IMR-90 (cell line): Measurements from ENCODE around the gene UNK. TPM values are rescaled to one million over a fixed set of nuclear protein-coding genes. Genes with fewer than 3 reads are reported as not detected.

ENCODE experiments used
- ATAC-seq: fragments of 200-7000 bp; cut with Tn5 transposase; 2 replicates; pipeline ENCODE4 v1.9.1; 2020; ENCODE audit warnings: low read depth, mild to moderate bottlenecking, moderate library complexity
- BruUV-seq: library from RNA; stranded (reverse); fragments of 400-500 nt; replicated peaks from 2 replicates; lab custom pipeline; 2021; lab: Mats Ljungman, UMichigan
- CTCF ChIA-PET: fragments of 300-600 bp; formaldehyde crosslinking; extraction: SDS; loops from one replicate; lab custom pipeline; 2021; ENCODE audit warnings: antibody characterized with exemption; lab: Yijun Ruan, JAX
- POLR2A ChIA-PET: fragments of 300-600 bp; sonication (Branson Sonifier 250); formaldehyde crosslinking; loops from one replicate; lab custom pipeline; 2022; ENCODE audit warnings: antibody characterized with exemption; ENCODE audit not compliant: unreplicated experiment; lab: Charles Lee
- DNase-seq: peaks from one replicate; pipeline ENCODE4 v3.0.0; 2013
- H2AFZ ChIP-seq: replicated peaks from 2 replicates; pipeline ENCODE3; 2013; ENCODE audit warnings: low read length, mild to moderate bottlenecking; ENCODE audit not compliant: poor library complexity
- H2AK5ac ChIP-seq: 2 replicates; pipeline ENCODE4 v1.6.1; 2013; ENCODE audit warnings: low read depth, low read length, inconsistent platforms
- H2AK9ac ChIP-seq: replicated peaks from 2 replicates; pipeline ENCODE3; 2013; ENCODE audit warnings: mild to moderate bottlenecking, low read depth, low read length, moderate library complexity; ENCODE audit not compliant: poor library complexity
- H2BK120ac ChIP-seq: 2 replicates; pipeline ENCODE4 v1.6.1; 2013; ENCODE audit warnings: low read depth, low read length, inconsistent platforms
- H2BK15ac ChIP-seq: 3 replicates; pipeline ENCODE4 v1.6.1; 2013; ENCODE audit warnings: low read depth, low read length, inconsistent platforms
- H2BK20ac ChIP-seq: 2 replicates; pipeline ENCODE4 v1.6.1; 2013; ENCODE audit warnings: low read depth, mild to moderate bottlenecking, inconsistent platforms, low read length, moderate library complexity
- H2BK5ac ChIP-seq: 2 replicates; pipeline ENCODE4 v1.6.1; 2013; ENCODE audit warnings: mild to moderate bottlenecking, low read depth, low read length, inconsistent platforms; ENCODE audit not compliant: poor library complexity, severe bottlenecking
- H3K14ac ChIP-seq: replicated peaks from 2 replicates; pipeline ENCODE4 v1.6.1; 2013; ENCODE audit warnings: low read depth, low read length, inconsistent platforms
- H3K18ac ChIP-seq: 2 replicates; pipeline ENCODE4 v1.6.1; 2013; ENCODE audit warnings: low read depth, low read length, control low read depth
- H3K23ac ChIP-seq: 2 replicates; pipeline ENCODE4 v1.6.1; 2013; ENCODE audit warnings: low read depth, low read length, inconsistent platforms
- H3K27ac ChIP-seq: 2 replicates; pipeline ENCODE4 v1.5.1; 2013; ENCODE audit warnings: mild to moderate bottlenecking, control low read depth, low read length; ENCODE audit not compliant: insufficient read depth
- H3K27me3 ChIP-seq: 2 replicates; pipeline ENCODE4 v1.6.1; 2013; ENCODE audit warnings: low read length; ENCODE audit not compliant: control insufficient read depth, insufficient read depth
- H3K36me3 ChIP-seq: 2 replicates; pipeline ENCODE4 v1.6.1; 2013; ENCODE audit warnings: low read length, mixed read lengths; ENCODE audit not compliant: control insufficient read depth, insufficient read depth
- H3K4ac ChIP-seq: 2 replicates; pipeline ENCODE4 v1.6.1; 2013; ENCODE audit warnings: low read depth, low read length, inconsistent platforms
- H3K4me1 ChIP-seq: 2 replicates; pipeline ENCODE4 v1.6.1; 2013; ENCODE audit warnings: low read length, mixed read lengths; ENCODE audit not compliant: control insufficient read depth, insufficient read depth
- H3K4me2 ChIP-seq: 2 replicates; pipeline ENCODE4 v1.6.1; 2013; ENCODE audit warnings: low read depth, mild to moderate bottlenecking, control low read depth, low read length, moderate library complexity
- H3K4me3 ChIP-seq: 2 replicates; pipeline ENCODE4 v1.5.1; 2013; ENCODE audit warnings: low read depth, mild to moderate bottlenecking, control low read depth, low read length, moderate library complexity; ENCODE audit not compliant: insufficient read depth
- H3K56ac ChIP-seq: 2 replicates; pipeline ENCODE4 v1.6.1; 2013; ENCODE audit warnings: low read length, inconsistent platforms; ENCODE audit not compliant: insufficient read depth; ENCODE audit errors: extremely low read depth
- H3K79me1 ChIP-seq, 2 experiments: 2 replicates each; pipeline ENCODE4 v1.6.1; 2013; ENCODE audit warnings: low read length in 2 of 2, inconsistent platforms in 1 of 2, low read depth in 1 of 2
- H3K9ac ChIP-seq: 2 replicates; pipeline ENCODE4 v1.6.1; 2013; ENCODE audit warnings: low read depth, low read length, control low read depth
- H3K9me1 ChIP-seq: 2 replicates; pipeline ENCODE4 v1.6.1; 2013; ENCODE audit warnings: low read length, inconsistent platforms; ENCODE audit not compliant: insufficient read depth
- H3K9me3 ChIP-seq: 2 replicates; pipeline ENCODE4 v1.6.1; 2013; ENCODE audit warnings: low read length; ENCODE audit not compliant: control insufficient read depth, insufficient read depth
- H4K20me1 ChIP-seq: 2 replicates; pipeline ENCODE4 v1.6.1; 2013; ENCODE audit warnings: low read length, inconsistent platforms; ENCODE audit not compliant: insufficient read depth
- H4K5ac ChIP-seq: 2 replicates; pipeline ENCODE4 v1.6.1; 2013; ENCODE audit warnings: mild to moderate bottlenecking, low read depth, low read length, control low read depth
- H4K8ac ChIP-seq, 2 experiments: 2 replicates each; pipeline ENCODE4 v1.6.1; 2013; ENCODE audit warnings: low read depth in 2 of 2, low read length in 2 of 2, control low read depth in 1 of 2, inconsistent platforms in 1 of 2
- H4K91ac ChIP-seq: 2 replicates; pipeline ENCODE4 v1.6.1; 2013; ENCODE audit warnings: low read depth, low read length, inconsistent platforms; ENCODE audit not compliant: insufficient read depth
- MAFK ChIP-seq: IDR thresholded peaks from 2 replicates; pipeline ENCODE4 v1.6.1; 2012; ENCODE audit warnings: low read depth, low read length, improper control_type of control experiment
- MAZ ChIP-seq: IDR thresholded peaks from 2 replicates; pipeline ENCODE4 v1.6.1; 2012; ENCODE audit warnings: low read depth, mild to moderate bottlenecking, low read length, improper control_type of control experiment, moderate library complexity, borderline replicate concordance
- WGBS, 2 experiments: methylation state at CpG; one replicate each; pipeline versions ENCODE4 v1.1.5 to v1.1.7; 2013; ENCODE audit warnings: missing lambda C conversion rate in 2 of 2; ENCODE audit not compliant: insufficient read length in 1 of 2; ENCODE audit errors: extremely low coverage in 2 of 2; 5-methylcytosine and 5-hydroxymethylcytosine counted together
- dilution Hi-C: fragments of 300-500 bp; cut with HindIII; formaldehyde crosslinking; loops from one replicate; pipeline ENCODE4 v1.14.3; 2018; ENCODE audit warnings: low sequenced_read_pairs; ENCODE audit not compliant: unreplicated experiment
- in situ Hi-C: fragments of 300-500 bp; cut with MboI; formaldehyde crosslinking; loops from 3 replicates; pipeline ENCODE4 v1.14.3; 2019; ENCODE audit warnings: low sequenced_read_pairs, inconsistent platforms, mixed read lengths
- intact Hi-C: fragments of 100-400 bp; cut with micrococcal nuclease; formaldehyde crosslinking; loops from 2 replicates; pipeline ENCODE4 v1.10.0; 2022
- polyA plus RNA-seq, 3 experiments: library from polyadenylated mRNA; depleted of rRNA; stranded (reverse); fragments of >200 nt; gene quantifications; 2 replicates each; pipeline ENCODE4 v1.2.3, GENCODE V29; 2012; ENCODE audit warnings: low replicate concordance in 1 of 3
- total RNA-seq: library from RNA; depleted of rRNA; stranded (reverse); fragments of >200 nt; gene quantifications from 2 replicates; pipeline ENCODE4 v1.2.3, GENCODE V29; 2012

UNK gene
- total and polyA plus RNA-seq, 2 of the 4 experiments (the other 2 are of a cell fraction): 15.4 to 17.3 TPM

DNA sequence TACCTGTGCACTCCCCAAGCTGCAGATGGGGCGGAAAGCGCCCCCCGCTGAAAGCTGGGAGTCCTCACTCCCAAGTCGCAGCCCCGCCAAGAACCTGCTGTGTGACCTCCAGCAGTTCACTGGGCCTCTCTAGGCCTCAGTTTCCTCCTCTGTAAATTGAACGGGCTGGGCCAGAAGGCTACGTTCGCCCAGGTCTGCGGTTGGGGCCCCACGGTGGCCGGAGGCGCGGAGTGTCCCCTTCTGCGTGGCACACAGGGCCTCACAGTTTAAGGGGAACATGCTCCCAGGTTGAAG, 20.2 kb upstream of the UNK start:
- Histone ChIP-seq H2BK20ac (no peak overlapping the region), H2AK5ac (peak overlapping the region; percentile 66), H3K9me3 (no peaks in the 10 kb centered on the region), H4K20me1 (no peaks in the 10 kb centered on the region), H3K23ac (peak overlapping the region; percentile 13), H3K79me1 (peaks cover 5 to 12% of the 10 kb centered on the region in 2 experiments; a peak in 3 of 4 replicates), H3K4me1 (peaks cover 7% of the 10 kb centered on the region), H2BK5ac (no peak overlapping the region), H2AK9ac (peak overlapping the region; percentile 94), H3K9me1 (peaks cover 10% of the 10 kb centered on the region; the same call in 1 of the 2 replicates), H2BK15ac (no peak overlapping the region), H3K4ac (peak overlapping the region; percentile 64), H4K91ac (peak overlapping the region; percentile 46; the same call in 1 of the 2 replicates), H3K4me2 (peak overlapping the region; percentile 84), H3K27ac (peak overlapping the region; percentile 25; the same call in 1 of the 2 replicates), H4K5ac (peak overlapping the region; percentile 40), H3K27me3 (no peaks in the 10 kb centered on the region), H3K36me3 (no peaks in the 10 kb centered on the region), H3K14ac (peak overlapping the region; percentile 87; the same call in 1 of the 2 replicates), H3K56ac (peak overlapping the region; percentile 28; the same call in 1 of the 2 replicates), H4K8ac (peak overlapping the region; percentile 25 to 83; a peak in 3 of 4 replicates), H3K4me3 (peak overlapping the region; percentile 55), H3K18ac (peak overlapping the region; percentile 23; the same call in 1 of the 2 replicates), H2BK120ac (no peak overlapping the region; the same call in 1 of the 2 replicates), H3K9ac (peak overlapping the region; percentile 62), H2AFZ (peak overlapping the region; percentile 95)
- 15% methylated on average over 8 of the region's 14 CpGs; no CpG with 5 or more reads in 1 of the 2 experiments for WGBS, 2 experiments
- intact Hi-C loops: no loop called here
- dilution Hi-C loops: no loop called here
- POLR2A ChIA-PET: interaction anchor here (1.5 kb wide), 1 partner anchor 12 kb away, joined by 7 read pairs; no protein-coding TSS in a partner anchor
- no peak for DNase-seq
- in situ Hi-C loops: no loop called here
- CTCF ChIA-PET: interaction anchor here (0.9 to 2.1 kb wide), 6 partner anchors 9 to 110 kb away, joined by 3 to 13 read pairs (median 4); no protein-coding TSS in a partner anchor
- TF ChIP-seq MAZ: 0 out of 2 replicates have a peak, but pooled peaks have one; percentile 21
- TF ChIP-seq MAFK: no peak
- no peak for ATAC-seq
- BruUV-seq: no TSS peak
